GM12878 (cell line): ENCODE measurements around the gene DLG2. TPM values are rescaled to one million over a fixed set of nuclear protein-coding genes. Genes with fewer than 3 reads are reported as not detected.

Experiments used
- ATAC-seq: fragments of 200-7000 bp; cut with Tn5 transposase; 3 replicates; pipeline ENCODE4 v1.9.1; 2020; ENCODE audit warnings: mild to moderate bottlenecking, moderate library complexity
- BruUV-seq: library from RNA; stranded (reverse); fragments of 400-500 nt; replicated peaks from 2 replicates; lab custom pipeline; 2021; lab: Mats Ljungman, UMichigan
- CTCF ChIA-PET: fragments of 300-600 bp; sonication (Branson Sonifier 250); formaldehyde crosslinking; extraction: SDS; loops from one replicate; lab custom pipeline; 2021; ENCODE audit warnings: inconsistent platforms; lab: Yijun Ruan, JAX
- POLR2A ChIA-PET: fragments of 350-600 bp; formaldehyde crosslinking; extraction: SDS; loops from one replicate; lab custom pipeline; 2021; ENCODE audit warnings: inconsistent platforms; lab: Charles Lee
- RAD21 ChIA-PET: fragments of 300-600 bp; sonication (Branson Sonifier 250); formaldehyde crosslinking; loops from one replicate; lab custom pipeline; 2023; ENCODE audit warnings: antibody characterized with exemption; ENCODE audit not compliant: unreplicated experiment; lab: Charles Lee
- SMC1A ChIA-PET: fragments of 300-600 bp; sonication (Branson Sonifier 250); formaldehyde crosslinking; loops from one replicate; lab custom pipeline; 2023; ENCODE audit not compliant: unreplicated experiment, uncharacterized antibody; lab: Charles Lee
- DNase-seq: peaks from one replicate; pipeline ENCODE4 v3.0.0-alpha.2; 2011; ENCODE audit warnings: low read depth, low spot score
- FAIRE-seq: peaks from 3 replicates; lab custom pipeline; 2011; peaks lifted over from hg19 to GRCh38; lab: Jason Lieb, UNC
- H2AFZ ChIP-seq: 2 replicates; pipeline ENCODE4 v1.6.0; 2011; ENCODE audit warnings: low read depth, low read length, control low read depth; ENCODE audit not compliant: control insufficient read depth
- H3K27ac ChIP-seq: 2 replicates; pipeline ENCODE4 v1.5.1; 2011; ENCODE audit warnings: control low read depth; ENCODE audit not compliant: control insufficient read depth, insufficient read depth
- H3K27me3 ChIP-seq, 2 experiments: replicated peaks in 1 of 2; 2 replicates each; pipeline versions ENCODE4 v1.6.0 to v1.6.1; 2011; ENCODE audit warnings: low read length in 1 of 2; ENCODE audit not compliant: control insufficient read depth in 2 of 2, insufficient read depth in 2 of 2
- H3K36me3 ChIP-seq, 2 experiments: 2 replicates each; pipeline ENCODE4 v1.5.1; 2011; ENCODE audit warnings: low read length in 1 of 2; ENCODE audit not compliant: control insufficient read depth in 2 of 2, insufficient read depth in 2 of 2
- H3K4me1 ChIP-seq: 2 replicates; pipeline ENCODE4 v1.6.1; 2011; ENCODE audit warnings: mild to moderate bottlenecking, low read length, moderate library complexity, mixed read lengths; ENCODE audit not compliant: control insufficient read depth, insufficient read depth
- H3K4me2 ChIP-seq: 2 replicates; pipeline ENCODE4 v1.6.0; 2011; ENCODE audit warnings: control low read depth; ENCODE audit not compliant: control insufficient read depth, insufficient read depth
- H3K4me3 ChIP-seq: fragments of 200-600 bp; sonication (generic); 2 replicates; pipeline ENCODE4 v1.5.1; 2016
- H3K79me2 ChIP-seq: 2 replicates; pipeline ENCODE4 v1.6.0; 2011; ENCODE audit warnings: low read length; ENCODE audit not compliant: control insufficient read depth, insufficient read depth
- H3K9ac ChIP-seq: 2 replicates; pipeline ENCODE4 v1.8.0; 2011; ENCODE audit warnings: low read length, control low read depth, mixed read lengths; ENCODE audit not compliant: control insufficient read depth, insufficient read depth
- H3K9me3 ChIP-seq: replicated peaks from 3 replicates; pipeline ENCODE4 v1.5.1; 2011; ENCODE audit warnings: mild to moderate bottlenecking, low read length; ENCODE audit not compliant: control insufficient read depth, insufficient read depth
- H4K20me1 ChIP-seq: 2 replicates; pipeline ENCODE4 v1.6.0; 2011; ENCODE audit not compliant: control insufficient read depth, insufficient read depth
- BCL11A ChIP-seq: IDR thresholded peaks from 2 replicates; pipeline ENCODE4 v1.6.1; 2011; ENCODE audit warnings: low read depth, low read length
- BHLHE40 ChIP-seq, 2 experiments: fragments of 450-650 bp in 1 of 2; IDR thresholded peaks; 2 replicates each; pipeline ENCODE4 v1.6.1; 2011 to 2017; ENCODE audit warnings: low read depth in 2 of 2, borderline replicate concordance in 1 of 2, improper control_type of control experiment in 1 of 2, low read length in 1 of 2, mild to moderate bottlenecking in 1 of 2
- DPF2 ChIP-seq: fragments of 450-650 bp; IDR thresholded peaks from 2 replicates; pipeline ENCODE4 v1.6.1; 2017; ENCODE audit warnings: mild to moderate bottlenecking
- EED ChIP-seq: sonication (generic); IDR thresholded peaks from 2 replicates; pipeline ENCODE4 v1.6.1; 2016; ENCODE audit warnings: antibody characterized with exemption, low read depth
- LARP7 ChIP-seq: fragments of 450-650 bp; IDR thresholded peaks from 2 replicates; pipeline ENCODE4 v1.6.1; 2017; ENCODE audit warnings: mild to moderate bottlenecking
- NFXL1 ChIP-seq: fragments of 450-650 bp; IDR thresholded peaks from 2 replicates; pipeline ENCODE4 v1.6.1; 2017; ENCODE audit warnings: antibody characterized with exemption, mild to moderate bottlenecking, borderline replicate concordance
- NR2C2 ChIP-seq: IDR thresholded peaks from 2 replicates; pipeline ENCODE4 v1.6.1; 2011; ENCODE audit warnings: borderline replicate concordance, low read depth; ENCODE audit not compliant: control insufficient read depth, insufficient read length
- STAT1 ChIP-seq: fragments of 450-650 bp; conservative IDR thresholded peaks from 2 replicates; pipeline ENCODE4 v1.6.1; 2014; ENCODE audit warnings: antibody characterized with exemption, mild to moderate bottlenecking
- ZNF384 ChIP-seq: IDR thresholded peaks from 2 replicates; pipeline ENCODE4 v1.6.1; 2012; ENCODE audit warnings: low read depth, mild to moderate bottlenecking, low read length, improper control_type of control experiment, borderline replicate concordance
- WGBS: methylation state at CpG from one replicate; pipeline ENCODE4 v1.1.6; 2016; ENCODE audit warnings: low lambda C conversion rate; ENCODE audit not compliant: insufficient replicate concordance, insufficient coverage; ENCODE audit errors: missing lambda C conversion rate; 5-methylcytosine and 5-hydroxymethylcytosine counted together
- in situ Hi-C: fragments of 300-500 bp; cut with MboI; formaldehyde crosslinking; loops from 9 replicates; pipeline ENCODE4 v1.14.3; 2018; ENCODE audit warnings: mixed read lengths
- intact Hi-C: fragments of 100-400 bp; cut with micrococcal nuclease; formaldehyde crosslinking; loops from one replicate; pipeline ENCODE4 v1.14.2; 2022; ENCODE audit not compliant: unreplicated experiment
- polyA plus RNA-seq, 11 experiments: library from polyadenylated mRNA; depleted of rRNA in 4 of 11; unstranded in 6 of 11; stranded (reverse) in 5 of 11; fragments of >200 nt; fragmentation: Nextera tagmentation in 4 of 11; fragmentation: Illumina TruSeq in 1 of 11; extraction: Ambion mirVana in 4 of 11; extraction: Trizol in 1 of 11; gene quantifications; 1 replicate in 1 of 11; 2 replicates in 10 of 11; pipeline versions ENCODE4 v1.2.1 to v1.2.3, GENCODE V29; 2011 to 2016; ENCODE audit warnings: inconsistent platforms in 2 of 11, missing spikeins in 2 of 11, low read depth in 1 of 11
- total RNA-seq, 4 experiments: library from RNA; depleted of rRNA in 3 of 4; stranded (reverse); fragments of >200 nt in 3 of 4; fragmentation: Illumina TruSeq in 1 of 4; extraction: Trizol in 1 of 4; gene quantifications; 2 replicates each; pipeline versions ENCODE4 v1.2.1 to v1.2.3, GENCODE V29; 2013 to 2021
- TF ChIP-seq, protein P1 (sequence below): fragments of 450-650 bp; conservative IDR thresholded peaks from 2 replicates; pipeline ENCODE4 v1.6.1; 2017; ENCODE audit warnings: mild to moderate bottlenecking, moderate library complexity
- TF ChIP-seq, protein P2 (sequence below): IDR thresholded peaks from 2 replicates; pipeline ENCODE4 v1.6.1; 2012; ENCODE audit warnings: low read length, inconsistent platforms
- TF ChIP-seq, protein P3 (sequence below): fragments of 450-650 bp; IDR thresholded peaks from 2 replicates; pipeline ENCODE4 v1.6.1; 2014; ENCODE audit warnings: mild to moderate bottlenecking

DLG2 gene
- total and polyA plus RNA-seq, 10 of the 15 experiments (the other 5 are each of a cell fraction or from before 2014, with no cell fraction given): 0.09 to 0.98 (median 0.35) TPM

DNA sequence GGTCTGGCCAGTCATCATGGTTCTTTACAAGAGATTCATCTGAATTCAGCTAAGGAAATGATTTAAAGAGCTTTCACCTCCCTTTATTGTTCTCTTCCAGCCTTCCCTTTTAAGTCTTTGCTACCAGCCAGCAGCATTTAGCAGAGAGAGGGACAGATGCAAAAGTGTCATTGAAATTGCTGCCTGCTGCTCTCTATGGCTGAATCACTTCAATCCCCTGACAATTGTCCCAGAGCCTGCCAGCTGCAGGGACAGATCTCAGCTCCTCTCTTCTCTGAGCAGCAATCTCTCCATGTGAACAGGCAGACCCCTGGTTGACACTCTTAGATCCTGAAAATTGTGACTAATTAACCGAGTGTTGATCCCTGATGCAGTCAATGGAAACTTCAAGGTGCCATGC is 1524.0 kb downstream of the DLG2 start:
- no peak for FAIRE-seq
- intact Hi-C loops: no loop called here

More for the DNA sequence above, 1524.0 kb downstream of the DLG2 start:
- ATAC-seq: no peak
- no peak overlapping the region for H3K4me3 ChIP-seq
- no peaks in the 10 kb centered on the region for H4K20me1 ChIP-seq
- in situ Hi-C loops: no loop called here
- BruUV-seq: no TSS peak
- SMC1A ChIA-PET: no interaction called here
- H3K4me1 ChIP-seq: no peaks in the 10 kb centered on the region
- no peak overlapping the region for H3K4me2 ChIP-seq
- DNase-seq: no peak
- H2AFZ ChIP-seq: no peak overlapping the region
- RAD21 ChIA-PET: no interaction called here
- H3K36me3 ChIP-seq: no peaks in the 10 kb centered on the region
- TF ChIP-seq NFXL1 (no peak), STAT1 (no peak), BCL11A (no peak), BHLHE40 (IDR thresholded peaks at IDR 0.05; ENCODE audit: borderline replicate concordance in 1 of 2, low read depth in 2 of 2, low read length in 1 of 2) (no peak), NR2C2 (no peak), DPF2 (no peak), ZNF384 (no peak), EED (no peak), LARP7 (no peak)
- TF ChIP-seq, protein P1, sequence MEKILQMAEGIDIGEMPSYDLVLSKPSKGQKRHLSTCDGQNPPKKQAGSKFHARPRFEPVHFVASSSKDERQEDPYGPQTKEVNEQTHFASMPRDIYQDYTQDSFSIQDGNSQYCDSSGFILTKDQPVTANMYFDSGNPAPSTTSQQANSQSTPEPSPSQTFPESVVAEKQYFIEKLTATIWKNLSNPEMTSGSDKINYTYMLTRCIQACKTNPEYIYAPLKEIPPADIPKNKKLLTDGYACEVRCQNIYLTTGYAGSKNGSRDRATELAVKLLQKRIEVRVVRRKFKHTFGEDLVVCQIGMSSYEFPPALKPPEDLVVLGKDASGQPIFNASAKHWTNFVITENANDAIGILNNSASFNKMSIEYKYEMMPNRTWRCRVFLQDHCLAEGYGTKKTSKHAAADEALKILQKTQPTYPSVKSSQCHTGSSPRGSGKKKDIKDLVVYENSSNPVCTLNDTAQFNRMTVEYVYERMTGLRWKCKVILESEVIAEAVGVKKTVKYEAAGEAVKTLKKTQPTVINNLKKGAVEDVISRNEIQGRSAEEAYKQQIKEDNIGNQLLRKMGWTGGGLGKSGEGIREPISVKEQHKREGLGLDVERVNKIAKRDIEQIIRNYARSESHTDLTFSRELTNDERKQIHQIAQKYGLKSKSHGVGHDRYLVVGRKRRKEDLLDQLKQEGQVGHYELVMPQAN: no peak
- TF ChIP-seq, protein P2, sequence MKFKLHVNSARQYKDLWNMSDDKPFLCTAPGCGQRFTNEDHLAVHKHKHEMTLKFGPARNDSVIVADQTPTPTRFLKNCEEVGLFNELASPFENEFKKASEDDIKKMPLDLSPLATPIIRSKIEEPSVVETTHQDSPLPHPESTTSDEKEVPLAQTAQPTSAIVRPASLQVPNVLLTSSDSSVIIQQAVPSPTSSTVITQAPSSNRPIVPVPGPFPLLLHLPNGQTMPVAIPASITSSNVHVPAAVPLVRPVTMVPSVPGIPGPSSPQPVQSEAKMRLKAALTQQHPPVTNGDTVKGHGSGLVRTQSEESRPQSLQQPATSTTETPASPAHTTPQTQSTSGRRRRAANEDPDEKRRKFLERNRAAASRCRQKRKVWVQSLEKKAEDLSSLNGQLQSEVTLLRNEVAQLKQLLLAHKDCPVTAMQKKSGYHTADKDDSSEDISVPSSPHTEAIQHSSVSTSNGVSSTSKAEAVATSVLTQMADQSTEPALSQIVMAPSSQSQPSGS: no peak
- TF ChIP-seq, protein P3, sequence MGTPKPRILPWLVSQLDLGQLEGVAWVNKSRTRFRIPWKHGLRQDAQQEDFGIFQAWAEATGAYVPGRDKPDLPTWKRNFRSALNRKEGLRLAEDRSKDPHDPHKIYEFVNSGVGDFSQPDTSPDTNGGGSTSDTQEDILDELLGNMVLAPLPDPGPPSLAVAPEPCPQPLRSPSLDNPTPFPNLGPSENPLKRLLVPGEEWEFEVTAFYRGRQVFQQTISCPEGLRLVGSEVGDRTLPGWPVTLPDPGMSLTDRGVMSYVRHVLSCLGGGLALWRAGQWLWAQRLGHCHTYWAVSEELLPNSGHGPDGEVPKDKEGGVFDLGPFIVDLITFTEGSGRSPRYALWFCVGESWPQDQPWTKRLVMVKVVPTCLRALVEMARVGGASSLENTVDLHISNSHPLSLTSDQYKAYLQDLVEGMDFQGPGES: no peak
- WGBS: 0% methylated on average over 1 of the region's 1 CpG
- no peaks in the 10 kb centered on the region for H3K9me3 ChIP-seq
- CTCF ChIA-PET: no interaction called here
- no peak overlapping the region for H3K27ac ChIP-seq
- H3K27me3 ChIP-seq: no peaks in the 10 kb centered on the region
- H3K9ac ChIP-seq: no peak overlapping the region
- POLR2A ChIA-PET: no interaction called here
- H3K79me2 ChIP-seq: no peaks in the 10 kb centered on the region
